H1 (cell line): Measurements from ENCODE around the gene WFDC12. TPM values are rescaled to one million over a fixed set of nuclear protein-coding genes. Genes with fewer than 3 reads are reported as not detected.

Experiments
- CHD7 ChIP-seq: fragments of 300-600 bp; sonication (generic); IDR thresholded peaks from 2 replicates; pipeline ENCODE4 v1.7.1; 2012; ENCODE audit warnings: low read length, moderate library complexity, mild to moderate bottlenecking, inconsistent platforms; ENCODE audit not compliant: insufficient replicate concordance
- GABPA ChIP-seq: IDR thresholded peaks from 2 replicates; pipeline ENCODE4 v1.6.1; 2011; ENCODE audit warnings: mild to moderate bottlenecking, low read length, moderate library complexity, borderline replicate concordance; ENCODE audit not compliant: insufficient read depth
- MAX ChIP-seq: IDR thresholded peaks from 2 replicates; pipeline ENCODE4 v1.6.1; 2012; ENCODE audit warnings: inconsistent platforms
- POLR2A ChIP-seq, 2 experiments: IDR thresholded peaks; 1 replicate in 1 of 2; 2 replicates in 1 of 2; pipeline ENCODE4 v1.6.1; 2011; ENCODE audit warnings: low read depth in 2 of 2, low read length in 2 of 2, mild to moderate bottlenecking in 2 of 2; ENCODE audit errors: control extremely low read depth in 1 of 2
- YY1 ChIP-seq: IDR thresholded peaks from 2 replicates; pipeline ENCODE4 v1.6.1; 2011; ENCODE audit warnings: low read depth, mild to moderate bottlenecking, low read length
- polyA plus RNA-seq, 7 experiments: library from polyadenylated mRNA; depleted of rRNA in 3 of 7; stranded (reverse) in 5 of 7; unstranded in 2 of 7; fragments of >200 nt in 5 of 7; fragments of 200-250 nt in 2 of 7; gene quantifications; 1 replicate in 5 of 7; 2 replicates in 1 of 7; 4 replicates in 1 of 7; pipeline versions ENCODE4 v1.2.1 to v1.2.3, GENCODE V29; 2011 to 2013; ENCODE audit warnings: missing spikeins in 2 of 7, mixed read lengths in 2 of 7
- total RNA-seq: library from RNA; stranded (reverse); fragmentation: NEBNext Ultra II Directional; extraction: Animal tissue kit (Norgen Biotek cat#: 25700); gene quantifications from 2 replicates; pipeline ENCODE4 v1.2.1, GENCODE V29; 2021

The WFDC12 gene
- total and polyA plus RNA-seq, 2 of the 8 experiments (the other 6 are each of a cell fraction or from before 2014, with no cell fraction given): not detected

- TF ChIP-seq CHD7 (no peak), POLR2A (IDR thresholded peaks at IDR 0.05; ENCODE audit: control extremely low read depth in 1 of 2, low read depth in 2 of 2, low read length in 2 of 2) (no peak), YY1 (no peak), GABPA (peak; percentile 41; the same call in 1 of the 2 replicates), MAX (peak; percentile 98)
These were observed 26.0 kb downstream of the WFDC12 start (continued) for GRCh38 chr20:45098103-45098773.
